A549 (cell line): ENCODE measurements around the gene NRAS. TPM values are rescaled to one million over a fixed set of nuclear protein-coding genes. Genes with fewer than 3 reads are reported as not detected.

Experiments
- ATAC-seq, 2 experiments: fragments of 200-7000 bp in 1 of 2; fragments of >200 bp in 1 of 2; cut with Nextera tagmentation in 1 of 2; cut with Tn5 transposase in 1 of 2; 3 replicates each; pipeline versions ENCODE4 v1.8.0 to v1.9.1; 2018 to 2020; ENCODE audit warnings: mild to moderate bottlenecking in 1 of 2, moderate library complexity in 1 of 2
- CTCF ChIA-PET: fragments of 300-600 bp; sonication (Branson Sonifier 250); formaldehyde crosslinking; extraction: SDS; loops from one replicate; lab custom pipeline; 2021; ENCODE audit warnings: antibody characterized with exemption, inconsistent platforms; lab: Yijun Ruan, JAX
- POLR2A ChIA-PET: fragments of 350-600 bp; formaldehyde crosslinking; extraction: SDS; loops from one replicate; lab custom pipeline; 2021; ENCODE audit warnings: antibody characterized with exemption, inconsistent platforms; lab: Yijun Ruan, JAX
- DNase-seq, 2 experiments: peaks; one replicate each; pipeline versions ENCODE4 v3.0.0 to v3.0.0-alpha.2; 2011 to 2016; ENCODE audit warnings: low read depth in 1 of 2, low spot score in 1 of 2
- FAIRE-seq: peaks from 2 replicates; lab custom pipeline; 2011; peaks lifted over from hg19 to GRCh38; lab: Jason Lieb, UNC
- H3K27ac ChIP-seq, 2 experiments: fragments of >200 bp; sonication (Bioruptor Twin); formaldehyde crosslinking; 3 replicates each; pipeline ENCODE4 v1.5.1; 2016 to 2017
- H3K4me1 ChIP-seq: fragments of >200 bp; sonication (Bioruptor Twin); formaldehyde crosslinking; 3 replicates; pipeline ENCODE4 v1.6.1; 2016
- H3K4me2 ChIP-seq: fragments of >200 bp; sonication (Bioruptor Twin); formaldehyde crosslinking; 3 replicates; pipeline ENCODE4 v1.6.1; 2016
- H3K4me3 ChIP-seq: fragments of >200 bp; sonication (Bioruptor Twin); formaldehyde crosslinking; 3 replicates; pipeline ENCODE4 v1.5.1; 2016
- H3K9me3 ChIP-seq: fragments of >200 bp; sonication (Bioruptor Twin); formaldehyde crosslinking; 3 replicates; pipeline ENCODE4 v1.6.1; 2016
- CBX2 ChIP-seq: fragments of 200-600 bp; sonication (generic); IDR thresholded peaks from 2 replicates; pipeline ENCODE4 v1.6.1; 2016; ENCODE audit warnings: low read depth, mild to moderate bottlenecking, borderline replicate concordance
- CHD4 ChIP-seq: fragments of 200-600 bp; sonication (generic); IDR thresholded peaks from 2 replicates; pipeline ENCODE4 v1.6.1; 2016; ENCODE audit warnings: antibody characterized with exemption, mild to moderate bottlenecking, borderline replicate concordance
- E2F6 ChIP-seq: IDR thresholded peaks from 2 replicates; pipeline ENCODE4 v1.6.1; 2012; ENCODE audit warnings: low read depth, borderline replicate concordance
- EHMT2 ChIP-seq: fragments of 200-600 bp; sonication (generic); IDR thresholded peaks from 2 replicates; pipeline ENCODE4 v1.6.1; 2016; ENCODE audit warnings: antibody characterized with exemption, low read depth, mild to moderate bottlenecking, moderate library complexity
- ELK1 ChIP-seq: fragments of 150-350 bp; IDR thresholded peaks from 2 replicates; pipeline ENCODE4 v1.6.1; 2014; ENCODE audit warnings: low read depth, mild to moderate bottlenecking, low read length
- ESRRA ChIP-seq: fragments of 150-350 bp; IDR thresholded peaks from 2 replicates; pipeline ENCODE4 v1.6.1; 2014; ENCODE audit warnings: mild to moderate bottlenecking, low read length, borderline replicate concordance
- FOSB ChIP-seq: fragments of 250-450 bp; sonication (Bioruptor Pico); IDR thresholded peaks from 2 replicates; pipeline ENCODE4 v1.5.0; 2020; ENCODE audit warnings: mild to moderate bottlenecking, moderate library complexity
- FOXS1 ChIP-seq: fragments of 250-450 bp; sonication (Bioruptor Pico); IDR thresholded peaks from 2 replicates; pipeline ENCODE4 v1.5.0; 2020; ENCODE audit warnings: mild to moderate bottlenecking, moderate library complexity
- GATA3 ChIP-seq: IDR thresholded peaks from 2 replicates; pipeline ENCODE4 v1.6.1; 2012; ENCODE audit warnings: borderline replicate concordance
- HEYL ChIP-seq: fragments of 250-450 bp; sonication (Bioruptor Pico); IDR thresholded peaks from 2 replicates; pipeline ENCODE4 v1.8.0; 2021; ENCODE audit warnings: mild to moderate bottlenecking, moderate library complexity
- HOXB5 ChIP-seq: fragments of 250-450 bp; sonication (Bioruptor Pico); IDR thresholded peaks from 2 replicates; pipeline ENCODE4 v1.5.0; 2020; ENCODE audit warnings: mild to moderate bottlenecking, moderate library complexity
- JUN ChIP-seq, 2 experiments: fragments of >200 bp; sonication (Bioruptor Twin); formaldehyde crosslinking; IDR thresholded peaks; 2 replicates in 1 of 2; 3 replicates in 1 of 2; pipeline ENCODE4 v1.6.1; 2016 to 2017
- KDM1A ChIP-seq: fragments of 200-600 bp; sonication (generic); IDR thresholded peaks from 2 replicates; pipeline ENCODE4 v1.6.1; 2016; ENCODE audit warnings: low read depth, mild to moderate bottlenecking
- MYC ChIP-seq: IDR thresholded peaks from 2 replicates; pipeline ENCODE4 v1.6.1; 2012; ENCODE audit warnings: mild to moderate bottlenecking, inconsistent platforms, low read length, improper control_type of control experiment, borderline replicate concordance
- NPAS2 ChIP-seq: fragments of 250-450 bp; sonication (Bioruptor Pico); IDR thresholded peaks from 2 replicates; pipeline ENCODE4 v1.8.0; 2022; ENCODE audit warnings: mild to moderate bottlenecking, moderate library complexity, borderline replicate concordance
- NR3C1 ChIP-seq: fragments of >200 bp; sonication (Bioruptor Twin); formaldehyde crosslinking; IDR thresholded peaks from 3 replicates; pipeline ENCODE4 v1.6.1; 2017
- PBX3 ChIP-seq: IDR thresholded peaks from 2 replicates; pipeline ENCODE4 v1.6.1; 2012
- POLR2AphosphoS2 ChIP-seq: conservative IDR thresholded peaks from 2 replicates; pipeline ENCODE4 v1.6.1; 2012; ENCODE audit warnings: low read length, improper control_type of control experiment, inconsistent platforms
- RAD21 ChIP-seq, 2 experiments: fragments of >200 bp in 1 of 2; sonication (Bioruptor Twin) in 1 of 2; formaldehyde crosslinking in 1 of 2; IDR thresholded peaks in 1 of 2; conservative IDR thresholded peaks in 1 of 2; 2 replicates in 1 of 2; 3 replicates in 1 of 2; pipeline ENCODE4 v1.6.1; 2012 to 2018; ENCODE audit warnings: inconsistent platforms in 1 of 2
- RARB ChIP-seq: fragments of 250-450 bp; sonication (Bioruptor Pico); IDR thresholded peaks from 2 replicates; pipeline ENCODE4 v1.8.0; 2021; ENCODE audit warnings: mild to moderate bottlenecking, moderate library complexity
- RFX5 ChIP-seq: fragments of 450-650 bp; IDR thresholded peaks from 2 replicates; pipeline ENCODE4 v1.7.1; 2014; ENCODE audit warnings: antibody characterized with exemption, mild to moderate bottlenecking, moderate library complexity
- RNF2 ChIP-seq: fragments of 200-600 bp; sonication (generic); IDR thresholded peaks from 2 replicates; pipeline ENCODE4 v1.6.1; 2016; ENCODE audit warnings: low read depth, mild to moderate bottlenecking, antibody characterized with exemption, moderate library complexity, borderline replicate concordance
- TFCP2L1 ChIP-seq: fragments of 250-450 bp; sonication (Bioruptor Pico); IDR thresholded peaks from 2 replicates; pipeline ENCODE4 v1.5.0; 2021; ENCODE audit warnings: mild to moderate bottlenecking
- ZC3H11A ChIP-seq: fragments of 450-650 bp; IDR thresholded peaks from 2 replicates; pipeline ENCODE4 v1.6.1; 2014; ENCODE audit warnings: antibody characterized with exemption, mild to moderate bottlenecking
- ZFP36 ChIP-seq: fragments of 450-650 bp; IDR thresholded peaks from 2 replicates; pipeline ENCODE4 v1.6.1; 2014; ENCODE audit warnings: borderline replicate concordance; ENCODE audit not compliant: partially characterized antibody
- ZSCAN20 ChIP-seq: fragments of 250-450 bp; sonication (Bioruptor Pico); IDR thresholded peaks from 2 replicates; pipeline ENCODE4 v1.8.0; 2022; ENCODE audit warnings: mild to moderate bottlenecking, moderate library complexity
- WGBS: methylation state at CpG from one replicate; pipeline ENCODE4 v1.1.6; 2017; ENCODE audit errors: missing lambda C conversion rate; 5-methylcytosine and 5-hydroxymethylcytosine counted together
- polyA plus RNA-seq, 4 experiments: library from polyadenylated mRNA; depleted of rRNA in 3 of 4; stranded (reverse); fragments of >200 nt; fragmentation: RNase III in 1 of 4; extraction: RNeasy Plus Mini Kit Qiagen cat#74134 plus additional on column Dnase treatment in 1 of 4; gene quantifications; 2 replicates in 3 of 4; 3 replicates in 1 of 4; pipeline ENCODE4 v1.2.3, GENCODE V29; 2011 to 2017

The NRAS gene
- polyA plus RNA-seq, 2 of the 4 experiments (the other 2 are of a cell fraction): 28.7 to 52.2 TPM

- Histone ChIP-seq H3K4me2 (no peak overlapping the region), H3K4me1 (peaks cover 7% of the 10 kb centered on the region; the same call in 1 of the 3 replicates), H3K4me3 (no peak overlapping the region), H3K27ac (no peak overlapping the region), H3K9me3 (no peaks in the 10 kb centered on the region)
- TF ChIP-seq E2F6 (no peak), RAD21 (conservative IDR thresholded peaks at IDR 0.05 in 1 of 2, IDR thresholded peaks at IDR 0.05 in 1 of 2) (no peak), TFCP2L1 (CRISPR knock-in tag) (no peak), RFX5 (no peak), ZFP36 (no peak), CBX2 (no peak), HOXB5 (CRISPR knock-in tag) (no peak), MYC (no peak), RNF2 (no peak), FOXS1 (CRISPR knock-in tag) (no peak), ESRRA (no peak), POLR2AphosphoS2 (no peak)
- DNase-seq (no peak), ATAC-seq (no peak), FAIRE-seq (no peak)
- ChIA-PET CTCF (no interaction called here), POLR2A (no interaction called here)
- 89% methylated on average over 6 of the region's 6 CpGs for WGBS
Measured at GRCh38 chr1:114737314-114737849, 20.8 kb upstream of the NRAS start.

- no peak for ATAC-seq
- H3K9me3 ChIP-seq: no peaks in the 10 kb centered on the region
- CTCF ChIA-PET: no interaction called here
- no peaks in the 10 kb centered on the region for H3K4me1 ChIP-seq
- no peak overlapping the region for H3K27ac ChIP-seq
- TF ChIP-seq NR3C1 (no peak), CHD4 (no peak), ZC3H11A (no peak), JUN (IDR thresholded peaks at IDR 0.05) (no peak), ELK1 (no peak), PBX3 (no peak), POLR2AphosphoS2 (no peak), RARB (CRISPR knock-in tag) (no peak), GATA3 (no peak), NPAS2 (CRISPR knock-in tag) (no peak), HEYL (CRISPR knock-in tag) (no peak), KDM1A (no peak)
- TF ChIP-seq, all 56 proteins: peak for 0
- Histone ChIP-seq H3K4me3 (no peak overlapping the region), H3K4me2 (no peak overlapping the region)
- FAIRE-seq (no peak), DNase-seq (no peak)
- POLR2A ChIA-PET: no interaction called here
- WGBS: 100% methylated on average over 1 of the region's 1 CpG
Measured at GRCh38 chr1:114735479-114735878, 18.9 kb upstream of the NRAS start.

GRCh38 chr1:114729782-114730181, 13.2 kb upstream of the NRAS start:
- WGBS: 96% methylated on average over 1 of the region's 1 CpG
- ATAC-seq: no peak
- no peak for FAIRE-seq
- DNase-seq: no peak
- ChIA-PET POLR2A (no interaction called here), CTCF (interaction anchor here (1.0 kb wide), 1 partner anchor 11 kb away, joined by 4 read pairs; no protein-coding TSS in a partner anchor)
- no peak overlapping the region for H3K4me2 ChIP-seq
- TF ChIP-seq FOSB (no peak), EHMT2 (no peak), ZSCAN20 (CRISPR knock-in tag) (no peak)
- H3K9me3 ChIP-seq: no peaks in the 10 kb centered on the region
- H3K4me1 ChIP-seq: no peaks in the 10 kb centered on the region
- no peak overlapping the region for H3K4me3 ChIP-seq
- H3K27ac ChIP-seq: no peak overlapping the region
